ENCODE data around the gene KAT6B.
"Not testable (repeated sequence)": the region's sequence is repeated elsewhere in the genome, so short reads cannot be mapped to it uniquely, and the experiment has no call there.

The KAT6B gene

DNA sequence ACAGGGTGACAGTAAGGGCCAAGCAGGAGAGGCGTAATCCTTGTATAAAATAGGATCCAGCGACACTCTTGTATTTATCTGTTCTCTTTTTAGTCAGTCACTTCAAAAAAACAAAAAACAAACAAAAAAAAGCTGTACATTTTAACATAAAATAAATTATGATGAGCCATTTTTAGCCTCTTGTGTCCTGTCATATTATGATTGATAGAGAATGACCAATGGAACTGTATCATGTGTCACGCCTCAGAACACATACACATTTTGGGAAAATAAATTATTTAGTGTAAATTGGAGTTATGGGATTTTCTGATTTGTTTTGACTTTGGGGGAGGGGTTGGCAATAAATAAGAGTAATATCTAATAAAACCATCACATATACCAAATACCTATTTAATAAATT lies 205.7 kb downstream of the KAT6B start:
- DNase-seq (ENCODE audit: low read depth in 2 of 2, low spot score in 1 of 2), result no peak

DNA sequence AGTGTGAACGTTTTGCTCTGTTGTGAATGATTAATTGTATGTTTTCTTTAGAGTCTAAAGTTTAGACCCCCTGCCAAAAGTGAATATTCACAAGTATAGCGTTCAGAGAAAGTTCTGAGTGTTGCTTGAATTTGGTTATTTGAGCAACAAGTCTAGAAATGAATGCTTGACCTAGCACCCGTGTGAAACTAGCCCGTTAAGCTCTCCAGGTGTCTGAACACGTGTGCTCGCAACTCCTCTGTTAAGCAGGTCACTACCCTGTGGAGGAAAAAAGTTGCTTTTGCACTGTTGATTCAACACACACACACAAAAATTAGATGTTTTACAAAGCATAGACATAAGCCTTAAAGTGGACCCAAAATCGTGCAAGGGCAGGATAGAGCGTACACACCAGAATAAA lies 206.4 kb downstream of the KAT6B start:
- no peak for DNase-seq (ENCODE audit: low read depth in 2 of 2, low spot score in 1 of 2)

DNA sequence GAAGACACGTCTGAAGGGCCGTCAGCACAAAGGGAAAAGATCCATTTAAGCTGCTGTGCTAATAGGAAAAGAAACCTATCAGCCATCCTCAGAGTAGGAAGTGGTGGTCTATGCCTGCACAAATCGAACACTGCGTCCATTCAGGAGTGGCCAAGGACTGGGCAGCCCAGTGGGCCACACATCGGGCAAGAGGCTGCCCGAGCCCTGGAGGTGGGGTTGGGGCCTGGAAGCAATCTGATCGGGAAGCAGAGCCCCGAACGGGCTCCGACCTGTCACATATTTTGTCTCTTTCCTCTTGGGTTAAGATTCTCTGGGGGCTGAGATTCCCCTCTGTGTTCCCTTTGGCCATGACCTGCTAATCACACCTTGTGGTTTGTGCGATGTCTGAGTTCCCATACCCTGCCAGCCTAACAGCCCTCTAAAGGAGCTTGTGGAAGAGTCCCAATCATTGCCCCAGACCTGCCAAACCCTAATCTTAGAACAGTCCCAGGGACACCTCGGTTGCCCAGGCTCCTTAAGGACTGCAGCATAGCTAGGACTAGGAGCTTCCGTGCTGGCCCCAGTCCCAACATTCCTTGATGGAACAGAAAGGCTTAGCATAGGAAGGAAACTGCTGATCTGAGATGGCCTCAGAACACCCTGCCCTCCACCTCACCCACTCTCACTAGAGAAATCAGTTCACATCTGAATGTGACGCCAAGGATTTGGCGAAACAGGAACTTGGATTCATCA lies 207.2 kb downstream of the KAT6B start:
- DNase-seq (ENCODE audit: low read depth in 2 of 2, low spot score in 1 of 2), result no peak

DNA sequence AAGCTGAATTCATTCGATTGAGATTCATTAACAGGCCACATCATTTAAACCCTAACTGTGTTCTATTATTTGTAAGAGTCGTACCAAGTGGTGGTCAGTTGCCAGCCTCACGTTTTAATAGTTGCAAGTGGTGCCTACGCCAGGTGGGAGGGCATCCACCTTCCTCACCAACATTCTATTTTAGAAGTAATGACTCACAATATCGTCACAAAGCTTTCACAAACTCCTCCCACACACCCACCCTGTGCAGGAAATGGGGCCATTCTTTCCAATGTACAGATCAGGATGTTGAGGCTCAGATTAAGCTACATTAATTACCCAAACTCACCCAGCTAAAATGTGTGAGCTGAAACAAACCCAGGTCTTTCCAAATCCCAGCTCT lies 207.7 kb downstream of the KAT6B start:
- no peak for DNase-seq (ENCODE audit: low read depth in 2 of 2, low spot score in 1 of 2)

DNA sequence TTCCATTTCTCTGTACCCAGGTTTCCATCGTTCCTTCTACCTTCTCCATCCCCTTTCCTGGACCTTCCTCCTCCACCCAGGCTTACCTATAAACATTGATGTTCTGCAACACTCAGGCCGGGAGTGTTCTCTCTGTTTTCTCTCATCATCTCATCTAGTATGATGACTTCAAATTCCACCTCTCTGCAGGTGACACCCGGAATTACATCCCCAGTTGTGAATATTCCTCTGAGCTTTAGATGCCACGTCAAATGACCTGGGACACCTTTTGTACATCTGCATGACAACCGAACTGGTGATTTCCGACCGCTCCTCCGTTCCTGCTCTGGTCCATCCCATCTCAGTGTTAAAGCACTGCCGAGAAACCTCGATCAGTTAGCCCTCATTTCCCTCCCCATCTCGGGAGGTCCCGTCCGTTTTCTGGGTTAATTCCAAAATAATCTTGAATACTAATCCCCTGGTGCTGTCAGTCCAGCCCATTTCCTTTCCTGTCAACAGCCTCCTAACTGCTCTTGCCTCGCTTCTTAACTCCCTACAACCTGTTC lies 208.4 kb downstream of the KAT6B start:
- DNase-seq (ENCODE audit: low read depth in 2 of 2, low spot score in 1 of 2), result no peak

DNA sequence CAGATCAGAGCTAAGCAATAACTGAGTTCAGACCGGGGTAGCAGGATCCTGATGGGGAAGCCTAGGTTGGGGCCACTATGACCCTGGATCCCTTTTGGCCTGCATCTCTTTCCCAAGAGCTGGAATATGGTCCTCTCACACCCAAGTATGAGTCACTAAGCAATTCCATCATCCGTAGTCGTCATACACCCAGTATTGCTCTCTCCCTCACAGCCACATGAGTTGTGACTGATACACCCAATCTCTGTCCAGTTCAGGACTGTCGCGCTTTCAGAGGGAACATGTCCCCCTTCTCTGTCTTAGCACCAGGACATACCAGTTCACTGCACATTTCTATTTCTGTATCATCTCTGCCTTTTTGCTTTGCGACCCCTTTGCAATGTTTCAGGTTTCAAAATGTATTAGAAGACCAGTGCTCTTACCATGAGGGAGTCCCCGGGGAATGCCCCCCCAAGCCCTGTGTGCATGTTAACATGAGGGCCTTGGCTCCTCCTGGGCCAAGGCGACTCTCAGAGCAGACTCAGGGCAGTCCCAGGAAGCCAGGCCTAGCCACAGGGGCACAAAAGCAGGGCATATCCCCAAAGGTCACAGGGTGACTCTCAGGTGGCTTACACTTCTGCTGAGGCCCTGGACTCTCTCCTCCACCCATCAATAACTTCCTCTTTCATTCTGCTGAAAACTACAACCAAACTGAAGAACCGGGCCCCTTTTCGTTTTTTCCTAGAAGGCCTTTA lies 209.7 kb downstream of the KAT6B start:
- DNase-seq (ENCODE audit: low read depth in 2 of 2, low spot score in 1 of 2), result no peak

DNA sequence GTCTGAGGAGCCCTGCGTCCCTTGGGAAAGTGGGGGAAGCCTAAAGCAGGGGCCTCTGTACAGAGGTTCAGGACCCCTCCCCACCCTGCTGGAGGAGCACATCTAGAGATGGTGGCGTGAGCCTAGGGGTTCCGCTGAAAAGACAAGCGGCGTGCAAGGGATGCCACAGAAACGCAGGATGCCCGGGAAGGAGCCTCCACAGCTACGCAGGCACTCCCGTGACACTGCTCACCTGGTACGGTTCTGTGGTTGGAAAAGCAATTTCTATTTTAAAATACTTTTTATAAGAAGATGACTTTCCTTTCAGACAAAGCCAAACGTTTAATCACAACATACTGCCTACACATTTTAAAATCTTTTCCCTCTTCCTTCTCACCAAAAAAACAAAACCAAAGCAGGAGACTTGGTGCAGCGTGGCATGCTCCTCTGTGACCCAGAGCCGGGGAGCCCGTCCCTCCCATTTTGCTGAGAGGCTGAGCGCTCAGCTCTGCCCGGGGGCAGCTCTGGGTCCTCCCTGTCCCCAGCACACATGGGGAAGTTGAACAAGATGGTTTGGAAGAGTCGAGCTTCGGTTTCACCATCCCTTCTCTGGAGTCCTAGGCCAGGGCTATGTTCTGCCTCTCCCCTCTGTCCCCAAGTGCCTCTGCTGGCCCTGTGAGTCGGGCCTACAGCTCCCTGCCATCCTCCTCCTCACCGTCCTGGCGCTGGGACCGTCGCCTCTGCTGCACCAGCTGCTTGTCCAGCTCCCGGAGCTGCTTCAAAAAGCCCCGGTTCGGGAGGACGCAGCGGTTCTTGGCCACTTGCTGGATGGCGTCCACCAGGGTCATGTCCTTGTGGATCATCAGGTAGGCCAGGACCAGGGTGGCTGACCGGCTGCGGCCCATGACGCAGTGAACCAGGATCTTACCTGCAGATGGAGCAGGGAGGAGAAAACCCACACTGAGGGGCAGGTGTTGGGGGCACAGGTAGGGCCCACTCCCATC lies 211.1 kb downstream of the KAT6B start:
- no peak for DNase-seq (ENCODE audit: low read depth in 2 of 2, low spot score in 1 of 2)

DNA sequence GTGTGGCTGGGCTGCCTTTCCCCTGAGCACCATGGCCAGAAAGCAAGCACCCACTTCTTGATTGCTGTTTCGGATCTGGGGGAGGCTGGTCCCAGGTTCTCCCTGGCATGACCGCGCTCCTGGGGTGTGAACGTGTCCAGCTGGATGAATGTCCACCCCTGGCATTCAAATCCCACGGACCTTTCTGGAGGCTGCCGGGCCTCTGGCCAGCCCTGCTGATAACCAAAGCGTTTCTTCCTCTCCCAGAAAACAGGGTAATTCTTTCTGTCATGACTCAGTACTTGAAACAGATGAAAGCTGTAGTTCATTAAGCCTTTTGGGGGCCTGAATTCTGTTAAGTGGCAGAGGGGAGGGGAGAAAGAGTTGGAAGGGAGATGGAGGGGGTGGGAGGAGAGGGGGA lies 211.9 kb downstream of the KAT6B start:
- no peak for DNase-seq (ENCODE audit: low read depth in 2 of 2, low spot score in 1 of 2)

DNA sequence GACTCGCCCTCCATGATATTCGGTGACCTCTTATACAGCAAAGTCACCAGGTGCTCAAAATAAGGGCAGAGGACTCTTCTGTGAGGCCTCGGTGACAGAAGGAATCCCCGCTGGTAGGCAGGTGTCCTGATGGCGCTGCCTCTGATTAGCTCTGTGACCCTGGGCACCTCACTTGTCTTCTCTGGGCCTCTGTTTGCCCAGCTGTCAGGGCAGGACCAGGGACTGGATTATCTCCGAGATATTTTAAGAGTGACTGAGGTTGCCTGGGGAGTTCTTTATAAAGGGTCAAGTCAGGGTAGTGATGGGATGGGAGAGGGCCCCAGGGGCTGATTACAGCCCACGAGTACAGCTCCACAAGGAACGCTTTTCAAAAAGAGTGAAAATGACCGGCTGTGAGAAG lies 214.2 kb downstream of the KAT6B start:
- no peak for DNase-seq (ENCODE audit: low read depth in 2 of 2, low spot score in 1 of 2)

DNA sequence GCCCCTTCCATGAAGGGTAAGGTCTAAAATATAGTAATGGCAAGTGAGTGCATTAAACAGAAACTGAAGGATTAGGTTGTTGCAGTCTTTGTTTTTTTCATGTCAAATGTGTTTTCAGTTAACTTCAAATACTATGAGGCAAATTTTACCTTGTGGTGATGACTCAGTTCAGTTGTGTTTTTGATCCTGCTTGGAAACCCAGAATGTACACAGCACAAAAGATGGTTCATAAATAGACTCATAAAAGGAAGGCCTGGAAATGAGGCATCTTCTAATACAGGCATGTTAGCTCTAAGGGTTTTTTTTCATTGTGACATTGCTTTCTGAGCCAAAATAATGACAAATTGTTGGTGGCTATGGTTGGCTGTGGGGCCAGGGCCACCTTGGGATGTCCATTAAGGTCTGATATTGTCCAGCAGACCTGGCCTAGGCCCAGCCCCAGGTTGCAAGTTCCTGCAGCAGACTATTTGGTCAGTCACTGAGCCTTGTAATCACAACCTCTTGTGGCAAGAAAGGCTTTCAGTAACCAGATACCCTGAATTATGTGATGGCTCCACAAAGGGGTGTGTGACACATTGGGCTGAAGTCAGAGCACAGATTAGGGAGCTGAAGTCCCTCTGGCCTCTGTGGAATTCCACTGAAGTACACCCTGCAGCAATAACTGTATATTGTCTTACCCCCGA lies 216.0 kb downstream of the KAT6B start:
- DNase-seq (ENCODE audit: low read depth in 2 of 2, low spot score in 1 of 2), result no peak

DNA sequence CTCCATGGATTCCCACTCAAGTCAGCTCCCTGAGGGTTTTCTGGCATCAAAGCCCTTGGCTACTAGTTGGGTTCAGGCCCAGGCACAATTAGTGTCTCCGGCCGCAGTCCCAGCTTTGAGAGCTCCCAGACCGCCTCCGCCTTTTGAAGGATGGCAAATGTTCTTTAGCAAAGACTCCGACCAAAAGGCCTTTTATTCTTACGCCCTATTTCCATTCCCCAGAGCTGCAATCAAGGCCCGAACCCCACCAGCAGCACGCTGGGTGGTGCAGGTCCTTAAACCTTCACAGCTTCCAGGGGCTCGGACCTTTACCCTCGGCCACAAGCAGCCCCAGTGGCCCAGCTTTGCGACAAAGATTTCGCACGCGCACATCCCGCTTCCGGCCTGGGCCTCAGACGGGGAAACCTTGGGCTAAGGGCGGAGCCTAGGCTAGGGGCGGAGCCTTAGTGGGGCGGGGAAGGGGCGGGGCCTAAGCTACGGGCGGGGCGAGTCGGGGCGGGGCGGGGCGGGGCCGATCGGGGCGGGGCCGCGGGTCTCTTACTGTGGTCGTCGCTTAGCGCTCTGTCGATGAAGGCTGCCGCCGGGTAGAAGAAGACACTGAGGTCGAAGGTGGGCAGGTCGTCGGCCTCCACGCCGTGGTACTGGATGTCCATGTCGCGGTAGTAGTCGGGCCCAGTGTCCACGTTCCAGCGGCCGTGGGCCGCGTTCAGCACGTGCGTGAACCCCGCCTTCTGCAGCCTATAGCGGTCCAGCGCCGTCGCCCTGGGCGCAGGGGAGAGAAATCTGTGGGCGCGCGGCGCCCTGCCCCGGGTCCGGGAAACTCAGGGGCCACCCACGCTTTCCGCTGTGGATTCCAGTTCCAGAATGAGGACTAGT lies 217.1 kb downstream of the KAT6B start:
- no peak for DNase-seq (ENCODE audit: low read depth in 2 of 2, low spot score in 1 of 2)

DNA sequence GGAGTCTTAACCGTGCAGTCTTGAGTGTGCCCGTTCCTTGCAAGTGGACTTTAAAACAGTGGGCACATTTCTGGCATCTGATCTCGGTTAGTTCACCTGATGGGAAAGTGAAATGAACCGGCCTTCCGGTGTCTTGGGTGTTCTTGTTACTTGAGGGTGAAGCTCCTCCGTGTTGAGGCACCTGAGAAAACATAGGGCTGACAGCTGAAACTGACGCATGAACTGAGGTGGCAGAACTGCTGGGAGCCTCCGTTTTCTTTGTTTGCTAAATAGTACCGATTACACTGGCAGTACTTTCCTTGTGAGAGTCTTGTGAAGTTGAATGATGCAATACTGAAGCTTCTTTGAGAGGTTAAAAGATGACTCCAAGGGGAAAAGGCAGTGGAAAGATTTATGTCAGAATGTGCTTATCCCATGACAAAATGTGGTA lies 222.3 kb downstream of the KAT6B start:
- no peak for DNase-seq (ENCODE audit: low read depth in 2 of 2, low spot score in 1 of 2)

DNA sequence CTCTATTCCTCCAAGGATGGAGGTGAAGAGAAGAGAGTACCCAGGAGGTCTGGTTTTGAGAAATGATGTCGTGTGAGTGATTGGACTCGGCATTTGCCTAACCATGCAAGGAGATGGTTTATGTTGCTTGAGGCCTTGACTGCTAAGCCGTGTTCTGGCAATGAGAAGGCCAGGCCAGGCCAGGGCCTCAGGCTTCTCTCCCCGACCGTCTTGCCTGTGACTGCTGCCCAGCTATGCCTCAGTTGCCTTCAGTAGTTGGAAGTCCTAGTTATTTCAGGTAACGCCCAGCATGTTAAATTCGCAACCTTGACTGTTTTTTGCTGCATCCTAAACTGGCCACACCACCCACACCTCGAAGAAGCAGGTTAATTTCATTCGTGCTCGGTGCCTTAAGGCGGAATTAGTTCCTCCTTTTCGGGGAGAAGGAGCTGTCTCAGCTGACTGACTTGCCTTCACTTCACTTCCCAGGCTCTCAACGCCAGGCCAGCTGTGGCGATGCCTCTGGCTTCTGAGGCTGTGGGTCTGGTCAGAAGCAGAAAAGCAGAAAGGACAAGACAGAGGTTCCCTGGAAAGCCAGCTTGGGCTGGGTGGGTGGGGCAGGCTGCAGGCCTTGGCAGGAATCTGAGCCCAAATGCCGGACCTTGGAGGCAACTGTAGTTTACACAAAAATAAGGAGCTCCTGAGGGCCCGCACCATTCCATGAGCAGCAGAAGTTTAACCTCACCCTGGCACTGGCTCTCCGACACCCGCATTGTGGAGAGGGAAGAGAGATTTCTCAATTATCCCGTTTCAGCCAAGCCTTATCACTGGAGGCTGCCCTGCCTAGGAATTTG lies 223.1 kb downstream of the KAT6B start:
- DNase-seq (ENCODE audit: low read depth in 2 of 2, low spot score in 1 of 2), result no peak

DNA sequence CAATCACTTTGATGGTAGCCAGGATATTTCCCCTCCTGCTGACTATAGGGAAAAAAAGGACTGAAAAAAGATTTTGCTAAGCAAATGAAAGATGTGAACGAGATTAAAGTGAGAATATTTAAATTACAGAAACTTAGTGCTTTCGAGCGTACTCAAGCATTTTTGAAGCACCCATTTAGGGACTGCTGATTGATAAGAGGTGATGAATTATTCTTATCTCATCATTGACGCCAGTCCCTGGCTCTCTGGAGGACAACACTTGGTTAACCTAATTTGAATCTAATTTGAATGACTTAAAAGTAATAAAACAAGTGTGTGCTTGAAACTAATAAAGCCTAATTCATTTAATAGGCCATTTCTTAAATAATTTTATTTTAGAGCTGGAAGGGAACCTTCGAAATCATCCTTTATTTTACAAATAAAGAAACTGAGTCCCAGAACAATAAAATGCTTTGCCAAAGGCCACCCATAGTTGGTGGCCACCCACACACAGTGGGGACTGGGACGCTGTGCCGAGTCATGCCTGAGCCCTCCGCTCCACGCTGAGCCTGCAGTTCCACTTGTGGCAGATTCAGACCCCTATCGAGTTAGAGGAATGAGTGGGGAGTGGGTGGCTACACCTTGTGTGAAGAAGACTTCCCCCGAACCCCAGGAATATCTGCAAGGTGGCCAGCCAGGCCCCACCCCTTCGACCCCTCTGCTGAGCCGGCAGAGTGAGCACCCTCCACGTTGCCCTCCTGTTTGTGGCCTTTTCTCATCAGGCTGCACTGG lies 223.9 kb downstream of the KAT6B start:
- DNase-seq (ENCODE audit: low read depth in 2 of 2, low spot score in 1 of 2), result no peak

DNA sequence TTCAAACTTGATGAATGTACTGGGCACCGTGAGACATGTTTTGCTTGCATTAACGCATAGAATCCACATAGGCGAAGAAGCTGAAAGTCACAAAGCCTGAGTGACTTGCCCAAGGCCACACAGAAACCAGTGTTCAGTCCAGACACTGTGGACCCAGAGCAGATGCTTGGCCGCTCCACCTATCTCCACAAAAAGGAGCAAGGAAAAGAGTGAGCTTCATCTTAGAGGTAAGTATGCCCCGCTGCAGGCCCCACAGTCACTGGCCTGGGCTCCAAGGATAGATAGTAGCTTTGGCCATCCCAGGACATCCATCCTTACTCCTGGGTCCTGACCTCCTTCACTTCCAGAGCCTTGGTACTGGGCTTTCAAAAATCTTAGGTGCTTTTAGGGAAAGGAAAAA lies 224.9 kb downstream of the KAT6B start:
- DNase-seq (ENCODE audit: low read depth in 2 of 2, low spot score in 1 of 2), result no peak

DNA sequence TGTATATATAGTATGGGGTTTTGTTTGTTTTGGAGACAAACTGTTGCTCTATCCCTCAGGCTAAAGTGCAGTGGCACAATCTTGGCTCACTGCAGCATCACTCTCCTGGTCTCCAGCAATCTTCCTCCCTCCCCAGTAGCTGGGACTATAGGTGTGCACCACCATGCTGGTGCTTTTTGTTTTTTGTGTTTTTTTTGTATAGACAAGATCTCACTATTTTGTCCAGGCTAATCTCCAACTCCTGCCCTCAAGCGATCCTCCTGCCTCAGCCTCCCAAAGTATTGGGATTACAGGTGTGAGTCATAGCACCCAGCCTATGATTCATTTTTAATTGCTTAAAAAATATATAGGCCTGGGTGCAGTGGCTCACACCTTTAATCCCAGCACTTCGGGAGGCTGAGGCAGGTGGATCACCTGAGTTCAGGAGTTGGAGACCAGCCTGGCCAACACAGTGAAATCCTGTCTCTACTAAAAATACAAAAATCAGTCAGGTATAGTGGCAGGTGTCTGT lies 229.6 kb downstream of the KAT6B start:
- not testable (repeated sequence) for DNase-seq (ENCODE audit: low read depth in 2 of 2, low spot score in 1 of 2)

DNA sequence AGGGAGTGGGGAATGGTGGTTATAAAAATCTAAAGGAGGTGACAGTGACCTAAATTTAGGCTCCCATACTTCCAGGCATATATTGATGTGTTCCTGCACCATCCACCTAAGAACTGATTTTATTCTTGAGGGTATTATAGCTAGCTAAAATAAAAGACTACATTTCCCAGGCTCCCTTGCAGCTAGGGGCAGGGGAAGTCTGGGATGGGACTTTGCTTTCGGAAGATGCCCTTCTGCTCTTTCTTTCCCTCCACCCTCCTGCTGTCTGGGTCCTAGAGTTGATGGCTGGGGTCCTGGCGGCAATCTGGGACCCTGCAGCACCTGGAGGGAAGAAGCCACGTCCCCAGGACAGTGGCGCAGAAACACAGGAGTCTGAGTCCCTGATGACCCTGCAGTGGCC lies 231.3 kb downstream of the KAT6B start:
- DNase-seq (ENCODE audit: low read depth in 2 of 2, low spot score in 1 of 2), result no peak

DNA sequence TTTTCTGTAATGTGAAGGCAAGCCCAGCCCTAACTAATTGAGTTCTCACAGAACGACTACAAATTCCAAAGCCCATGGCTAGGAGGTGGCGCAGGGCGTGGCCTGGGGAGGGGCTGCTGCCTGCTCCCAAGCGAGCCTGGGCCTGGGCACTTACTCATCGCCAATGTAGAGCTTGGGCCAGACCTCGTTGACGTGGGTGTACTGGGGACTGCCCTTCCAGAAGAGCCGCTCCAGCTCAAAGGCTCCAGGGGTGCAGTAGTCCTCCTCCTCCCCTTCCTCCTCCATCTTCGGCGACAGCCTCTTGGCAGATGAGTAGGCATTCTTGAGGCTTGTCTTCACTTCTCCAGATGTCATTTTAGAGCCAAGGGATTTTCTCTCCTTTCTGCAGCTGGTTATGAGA lies 231.8 kb downstream of the KAT6B start:
- DNase-seq (ENCODE audit: low read depth in 2 of 2, low spot score in 1 of 2), result no peak

All from stimulated activated CD8-positive, alpha-beta memory T cell treated with anti-CD3 and anti-CD28 coated beads, Interleukin-4, amount 100 ng/mL, for 1 hour (primary cell).